NCI-H2196 (cell line): ENCODE results near the gene ZCCHC2.

Source experiments
- DNase-seq: peaks from one replicate; lab custom pipeline; 2025; ENCODE audit not compliant: unreplicated experiment; lab: John Stamatoyannopoulos, UW

The ZCCHC2 gene

GRCh38 chr18:62576845-62577512 is 54.2 kb downstream of the ZCCHC2 start:
- no peak for DNase-seq

- no peak for DNase-seq
Measured at GRCh38 chr18:62577765-62578164, 54.9 kb downstream of the ZCCHC2 start.

- no peak for DNase-seq
Measured at GRCh38 chr18:62578980-62579511, 56.2 kb downstream of the ZCCHC2 start.

GRCh38 chr18:62583376-62583775 is 60.6 kb downstream of the ZCCHC2 start:
- DNase-seq = no peak

GRCh38 chr18:62584241-62585120 is 61.7 kb downstream of the ZCCHC2 start:
- peak; percentile 88 for DNase-seq

DNA sequence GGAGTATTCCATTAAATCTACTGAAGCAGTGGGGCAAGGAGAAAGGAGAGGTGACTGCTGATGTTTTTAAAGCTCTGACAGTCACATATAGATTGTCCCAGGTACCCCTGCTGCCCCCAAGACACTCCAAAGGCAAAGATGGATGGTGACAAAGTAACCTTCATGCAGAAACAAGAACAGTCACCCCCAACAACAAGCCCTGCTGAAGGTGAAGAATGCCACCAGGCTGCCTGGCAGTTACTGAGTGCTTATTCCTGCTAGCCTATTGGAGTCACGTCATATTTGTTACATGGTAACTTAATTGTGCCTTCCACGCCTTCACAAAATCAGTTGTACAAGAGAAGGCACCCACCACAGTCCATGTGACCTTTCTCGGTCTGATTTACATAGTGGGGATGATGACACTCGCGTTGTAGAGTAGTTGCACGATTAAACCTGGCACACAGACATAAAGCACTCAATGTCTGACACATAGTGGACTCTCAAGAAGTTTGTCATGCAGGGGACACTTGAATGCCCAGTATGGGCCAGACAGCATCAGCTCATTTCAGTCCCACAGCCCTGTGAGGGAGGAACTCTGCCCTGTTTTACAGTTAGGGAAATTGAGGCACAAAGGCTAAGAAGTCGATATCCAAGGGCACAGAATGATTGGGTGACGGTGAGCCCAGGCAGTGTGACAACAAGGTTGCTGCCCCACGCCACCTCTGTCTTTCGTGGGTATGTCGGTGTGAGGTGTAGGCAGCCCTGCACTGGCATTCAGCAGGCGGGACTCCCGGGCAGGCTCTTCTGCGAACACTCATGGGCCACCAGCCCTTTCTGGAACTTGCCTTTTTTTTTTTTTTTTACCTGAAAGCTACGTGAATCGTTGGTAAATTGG is 62.7 kb downstream of the ZCCHC2 start:
- DNase-seq = no peak

- DNase-seq = peak; percentile 65
Measured at GRCh38 chr18:62586151-62586774, 63.4 kb downstream of the ZCCHC2 start.

- no peak for DNase-seq
Measured at GRCh38 chr18:62586781-62587487, 64.1 kb downstream of the ZCCHC2 start.

DNA sequence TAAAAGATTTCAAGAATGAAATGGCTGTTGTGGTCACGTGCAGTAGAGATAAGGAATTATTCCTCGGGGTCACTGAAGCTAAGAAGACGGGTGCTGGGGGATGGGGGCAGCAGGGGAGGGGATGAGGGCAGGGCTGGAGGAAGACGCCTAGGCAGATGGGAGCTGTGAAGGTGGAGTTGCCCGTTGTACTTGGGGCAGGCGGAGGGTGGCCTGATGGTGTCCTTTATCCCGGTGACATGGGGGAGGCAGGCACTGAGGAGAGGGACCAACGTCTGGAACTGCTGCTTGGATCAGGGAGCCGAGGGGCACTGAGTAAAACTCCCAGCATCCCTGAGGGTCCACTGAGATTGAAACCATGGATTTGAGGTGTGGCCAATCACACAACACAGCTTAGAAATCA is 64.9 kb downstream of the ZCCHC2 start:
- no peak for DNase-seq

GRCh38 chr18:62588217-62588616 is 65.4 kb downstream of the ZCCHC2 start:
- DNase-seq = no peak

- DNase-seq = no peak
Measured at GRCh38 chr18:62590799-62591590, 68.2 kb downstream of the ZCCHC2 start.

GRCh38 chr18:62596145-62597005 is 73.5 kb downstream of the ZCCHC2 start:
- peak; percentile 11 for DNase-seq

GRCh38 chr18:62601871-62602270 is 79.0 kb downstream of the ZCCHC2 start:
- DNase-seq = no peak

- DNase-seq = no peak
Measured at GRCh38 chr18:62602706-62603105, 79.9 kb downstream of the ZCCHC2 start.

GRCh38 chr18:62603211-62603610 is 80.4 kb downstream of the ZCCHC2 start:
- DNase-seq = no peak

DNA sequence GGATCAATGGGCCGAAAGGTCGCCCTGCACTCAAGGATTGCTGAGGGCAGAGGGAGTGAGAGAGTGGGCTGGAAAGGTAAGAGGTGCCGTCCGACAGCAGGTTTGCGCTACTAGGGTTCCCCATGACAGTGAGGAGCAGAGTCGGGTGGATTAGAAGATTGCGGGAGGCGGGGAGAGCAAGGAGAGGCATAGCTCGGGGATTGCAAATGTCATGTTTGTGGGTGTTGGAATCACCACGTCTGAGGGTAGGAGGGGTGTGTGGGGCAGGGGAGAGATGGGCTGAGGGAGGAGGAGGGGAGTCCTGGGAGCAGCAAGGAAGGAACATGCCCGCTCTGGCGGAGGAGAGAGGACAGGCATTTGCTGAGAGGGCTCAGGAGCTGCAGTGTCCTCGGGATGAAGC is 81.2 kb downstream of the ZCCHC2 start:
- DNase-seq = no peak

- no peak for DNase-seq
Measured at GRCh38 chr18:62605685-62606084, 82.9 kb downstream of the ZCCHC2 start.

DNA sequence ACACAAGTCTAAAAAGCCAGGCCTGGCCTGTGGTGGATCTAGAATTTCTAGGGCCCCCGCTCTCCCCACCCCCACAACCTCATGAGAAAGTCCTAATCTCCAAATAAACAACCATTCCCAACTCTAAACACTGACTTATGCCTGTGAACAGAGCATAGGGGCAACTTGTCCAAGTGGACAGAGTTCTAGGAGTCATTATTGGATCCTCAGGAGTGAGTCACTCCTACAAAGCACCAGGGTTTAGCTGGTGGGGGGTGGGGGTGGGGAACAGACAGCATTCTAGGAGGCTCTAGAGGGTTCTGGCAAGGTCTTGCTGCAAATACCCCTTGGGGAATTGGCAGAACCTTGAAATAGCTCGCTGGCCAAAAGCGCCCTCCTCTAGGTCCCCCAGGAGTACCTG is 83.3 kb downstream of the ZCCHC2 start:
- DNase-seq = no peak
